PFSK-1 (cell line): ENCODE data around the gene BPIFA1.

ENCODE experiments used
- POLR2AphosphoS5 ChIP-seq: IDR thresholded peaks from 2 replicates; pipeline ENCODE4 v1.6.1; 2012; ENCODE audit warnings: low read depth, mild to moderate bottlenecking, control low read depth, low read length, moderate library complexity
- SIN3A ChIP-seq: IDR thresholded peaks from 2 replicates; pipeline ENCODE4 v1.6.1; 2012; ENCODE audit warnings: mild to moderate bottlenecking, low read length, moderate library complexity, borderline replicate concordance; ENCODE audit not compliant: insufficient read depth

DNA sequence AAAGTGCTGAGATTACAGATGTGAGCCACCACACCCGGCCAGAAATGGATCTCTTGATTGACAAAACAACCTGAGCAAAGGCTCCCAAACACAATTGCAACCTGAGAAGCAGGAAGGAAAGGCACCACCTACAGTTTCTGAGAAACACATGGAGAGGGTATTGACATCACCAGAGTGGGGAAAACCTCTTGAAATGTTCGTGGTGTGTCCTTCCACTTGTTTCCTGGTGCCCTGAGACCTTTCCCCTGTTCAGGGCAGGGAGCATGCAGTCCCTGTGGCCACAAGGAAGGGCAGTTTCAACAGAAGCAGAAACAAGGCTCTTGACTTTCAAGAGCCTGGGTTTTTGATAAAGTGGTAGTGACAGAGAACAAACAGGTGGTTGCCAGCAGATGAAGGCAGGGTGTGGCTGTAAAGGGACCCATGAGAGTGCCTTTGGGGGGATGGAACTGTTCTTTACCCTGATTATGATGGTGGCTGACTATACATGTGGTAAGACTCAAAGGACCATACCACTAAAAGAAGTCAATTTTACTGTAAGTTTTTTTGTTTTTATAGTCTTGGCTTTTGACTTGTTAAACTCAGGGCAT lies 3.2 kb upstream of the BPIFA1 start:
- no peak for TF ChIP-seq SIN3A
- TF ChIP-seq POLR2AphosphoS5, result no peak
